Ammon's horn (tissue), 1 donor: ENCODE results near the gene LAIR2.
"Not testable (repeated sequence)": the region's sequence is repeated elsewhere in the genome, so short reads cannot be mapped to it uniquely, and the experiment has no call there.

ENCODE experiments used
- DNase-seq: peaks from one replicate; pipeline ENCODE4 v3.0.0-alpha.2; 2016; ENCODE audit warnings: low spot score

LAIR2 gene

DNA sequence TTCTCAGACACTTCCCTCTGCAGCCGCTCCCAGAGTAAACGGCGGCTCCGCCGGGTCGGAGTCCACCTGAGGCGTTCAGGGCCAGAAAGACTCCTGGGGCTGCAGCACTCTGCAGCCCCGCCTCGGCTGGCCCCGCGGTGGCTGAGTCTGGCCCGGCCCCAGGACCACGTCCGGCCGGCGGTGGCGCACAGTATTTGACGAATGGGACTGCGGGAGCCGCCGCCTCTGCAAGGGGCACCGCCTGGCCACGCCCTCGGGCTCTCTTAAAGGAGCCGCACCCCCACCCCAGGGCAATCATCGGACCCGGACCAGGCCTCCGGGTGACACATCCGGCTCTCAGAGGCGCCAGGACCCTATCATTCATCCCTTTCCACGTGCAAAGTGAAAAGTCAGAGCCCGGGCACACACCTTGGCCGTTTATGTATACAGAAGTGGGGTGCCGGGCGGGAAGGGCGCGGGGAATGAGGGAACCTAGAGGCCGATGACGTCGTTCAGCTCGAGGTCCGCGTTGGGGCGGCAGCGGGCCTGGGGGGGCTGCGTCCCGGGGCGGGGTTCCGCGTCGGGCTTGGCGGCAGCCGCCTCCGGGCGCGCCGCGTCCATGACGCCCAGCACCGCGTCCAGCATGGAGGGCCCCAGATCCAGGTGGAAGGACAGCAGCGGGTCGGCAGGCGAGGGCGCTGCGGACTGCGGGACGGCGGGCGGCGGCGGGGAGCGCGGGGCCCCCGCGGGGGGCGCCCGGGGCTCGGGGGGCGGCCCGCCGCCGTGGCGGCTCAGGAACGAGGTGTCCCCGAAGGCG, 37.8 kb upstream of the LAIR2 start:
- DNase-seq: peak; percentile 91

DNA sequence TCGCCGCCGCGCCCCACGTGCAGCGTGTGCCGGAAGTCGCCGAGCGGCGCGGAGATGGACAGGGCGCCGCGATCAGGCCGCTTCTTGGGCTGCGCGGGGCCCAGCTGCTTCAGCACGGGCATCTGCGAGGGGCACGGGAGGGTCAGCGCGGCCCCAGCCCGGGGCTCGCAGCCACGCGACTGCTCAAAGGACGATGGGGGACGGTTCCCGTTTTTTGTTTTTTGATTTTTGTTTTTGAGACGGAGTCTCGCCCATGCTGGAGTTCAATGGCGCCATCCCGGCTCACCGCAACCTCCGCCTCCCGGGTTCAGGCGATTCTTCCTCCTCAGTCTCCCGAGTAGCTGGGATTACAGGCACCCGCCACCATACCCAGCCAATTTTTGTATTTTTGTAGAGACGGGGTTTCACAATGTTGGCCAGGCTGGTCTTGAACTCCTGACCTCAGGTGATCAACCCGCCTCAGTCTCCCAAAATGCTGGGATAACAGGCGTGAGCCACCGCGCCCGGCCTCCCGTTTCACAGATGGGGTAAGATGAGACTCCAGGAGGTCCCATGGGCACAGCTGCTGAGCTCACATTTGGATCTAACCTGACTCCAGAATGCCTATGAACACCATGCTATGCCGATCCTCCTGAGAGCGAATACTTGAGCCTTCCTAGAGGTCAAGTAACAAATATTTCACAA, 37.1 kb upstream of the LAIR2 start:
- DNase-seq: no peak

DNA sequence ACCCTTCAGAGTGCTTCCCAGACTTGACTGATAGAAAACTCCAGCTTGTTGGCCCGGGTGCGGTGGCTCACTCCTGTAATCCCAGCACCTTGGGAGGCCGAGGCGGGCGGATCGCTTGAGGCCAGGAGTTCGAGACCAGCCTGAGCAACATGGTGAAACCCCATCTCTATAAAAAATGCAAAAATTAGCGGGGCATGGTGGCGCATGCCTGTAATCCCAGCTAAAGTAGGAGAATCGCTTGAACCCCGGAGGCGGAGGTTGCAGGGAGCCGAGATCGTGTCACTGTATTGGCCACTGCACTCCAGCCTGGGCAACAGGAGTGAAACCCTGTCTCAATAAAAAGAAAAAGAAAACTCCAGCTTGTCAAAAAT, 36.5 kb upstream of the LAIR2 start:
- not testable (repeated sequence) for DNase-seq

DNA sequence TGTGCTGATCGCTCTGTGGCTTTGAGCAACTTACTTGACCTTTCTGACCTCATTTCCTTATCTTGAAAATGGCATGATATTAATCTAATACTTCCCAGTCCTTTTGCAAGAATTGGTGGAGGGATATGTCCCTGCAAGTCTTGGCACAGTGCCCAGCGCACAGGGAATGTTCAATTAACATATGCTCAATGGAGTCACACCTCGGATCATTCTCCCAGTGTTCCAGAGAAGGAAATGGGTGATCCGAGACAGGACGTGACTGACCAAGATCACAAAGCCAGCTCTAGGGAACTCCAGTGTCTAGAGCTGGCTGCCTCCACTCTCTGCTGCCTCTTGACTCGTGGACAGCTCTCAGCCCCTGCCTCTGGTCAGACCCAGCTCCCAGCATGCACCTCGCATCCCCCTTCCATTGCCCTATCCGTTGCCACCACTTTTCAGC, 33.1 kb upstream of the LAIR2 start:
- DNase-seq: no peak

DNA sequence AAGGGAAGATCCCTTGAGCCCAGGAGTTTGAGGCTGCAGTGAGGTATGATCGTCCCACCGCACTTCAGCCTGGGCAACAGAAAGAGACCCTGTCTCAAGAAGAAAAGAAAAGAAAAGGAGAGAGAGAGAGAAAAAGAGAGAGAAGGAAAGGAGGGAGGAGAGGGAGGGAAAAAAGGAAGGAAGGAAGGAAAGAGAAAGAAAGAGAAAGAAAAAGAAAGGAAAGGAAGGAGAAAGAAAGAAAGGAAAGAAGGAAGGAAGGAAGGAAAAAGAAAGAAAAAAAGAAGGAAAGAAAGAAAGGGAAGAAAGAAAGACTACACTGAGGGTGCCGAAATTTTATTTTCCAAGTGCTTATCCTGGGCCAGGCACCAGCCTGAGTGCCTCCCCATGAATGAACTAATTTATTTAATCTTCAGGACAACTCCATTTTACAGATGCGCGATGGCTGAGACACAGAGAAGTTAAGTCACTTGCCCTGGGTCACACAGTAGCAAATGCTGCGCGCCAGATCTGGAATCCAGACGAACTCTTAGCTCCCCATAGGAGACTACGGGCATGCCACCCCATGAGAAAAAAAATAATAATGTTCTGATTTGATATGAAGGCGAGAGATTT, 32.2 kb upstream of the LAIR2 start:
- DNase-seq: no peak

DNA sequence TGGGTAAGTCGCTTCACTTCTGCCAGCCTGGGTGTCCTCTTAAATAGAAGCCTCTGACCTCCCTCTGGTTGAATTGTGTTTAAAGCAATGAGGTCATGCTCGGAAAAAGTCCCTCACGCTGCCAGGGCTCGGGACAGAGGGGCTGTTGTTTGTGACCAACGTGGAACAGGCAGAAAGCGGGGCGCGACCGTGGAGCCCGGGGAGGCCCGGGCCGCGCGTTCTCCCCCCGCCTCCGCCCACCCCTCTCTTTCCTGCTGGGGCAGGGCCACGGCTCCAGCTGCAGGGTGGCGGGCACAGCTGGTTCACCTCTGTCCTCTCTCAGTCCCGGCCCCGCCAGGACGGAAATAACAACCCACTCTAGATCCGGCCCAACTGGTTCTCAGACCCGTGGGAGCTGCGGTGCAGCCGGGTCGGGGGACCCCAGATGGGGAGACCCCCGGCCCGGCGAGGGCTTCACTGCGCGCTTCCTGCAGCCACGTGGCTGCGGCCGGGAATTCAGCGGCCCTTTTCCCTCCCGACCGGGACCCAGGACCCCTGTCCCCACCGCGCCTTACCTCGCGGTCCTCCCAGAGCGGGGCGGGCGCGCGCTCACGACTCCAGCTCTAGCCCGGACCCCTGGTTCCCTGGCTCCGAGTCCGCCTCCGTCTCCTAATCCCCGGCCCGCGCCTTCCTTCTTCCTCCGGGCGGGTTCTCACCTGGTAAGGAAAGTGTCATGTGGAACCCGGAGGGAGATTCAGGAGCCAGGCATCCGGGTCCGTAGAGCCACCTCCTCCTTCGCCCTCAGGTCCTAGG, 31.4 kb upstream of the LAIR2 start:
- peak; percentile 61 for DNase-seq

DNA sequence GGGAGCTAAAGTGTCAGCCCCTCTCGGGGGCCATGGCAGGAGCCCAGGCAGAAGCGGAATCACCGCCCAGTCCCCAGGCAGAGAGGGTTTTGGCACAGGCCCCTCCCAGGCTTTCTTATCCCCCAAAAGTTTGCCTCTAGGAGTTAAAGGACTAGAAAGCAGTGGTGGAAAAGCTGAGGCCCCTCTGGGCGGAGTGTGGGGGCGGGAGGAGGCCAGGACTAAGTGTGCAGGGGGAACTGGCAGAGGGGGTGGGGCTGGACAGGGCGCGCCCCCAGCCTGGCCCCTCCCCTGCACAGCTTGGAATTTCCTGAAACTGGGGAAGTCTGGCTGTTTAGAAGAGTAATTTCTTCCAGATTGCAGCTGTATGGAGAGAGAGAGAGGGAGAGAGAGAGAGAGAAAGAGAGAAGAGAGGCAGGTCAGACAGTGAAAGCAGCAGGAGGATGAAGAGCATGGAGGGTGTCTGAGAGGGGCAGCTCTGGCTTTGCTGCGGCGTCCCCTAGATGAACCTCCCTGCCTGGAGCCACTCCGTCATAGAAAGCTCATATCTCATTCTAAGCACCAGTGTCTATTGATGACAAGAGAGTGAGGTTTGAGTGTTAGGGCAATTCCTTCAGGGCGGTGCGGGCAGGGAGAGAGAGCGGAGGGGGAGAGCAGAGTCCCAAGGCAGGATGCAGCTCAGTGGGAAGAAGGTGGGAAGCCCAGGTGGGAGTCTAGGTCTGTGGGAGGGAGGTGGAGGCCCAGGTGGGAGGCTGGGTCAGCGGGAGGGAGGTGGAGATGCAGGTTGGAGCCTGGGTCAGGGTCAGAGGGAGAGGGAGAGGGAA, 29.4 kb upstream of the LAIR2 start, which contains the start of gene CDC42EP5:
Gene CDC42EP5, minus strand, starts transcription at position 226 of the 821 bp plus-strand sequence. CDS start 7,749 bp downstream, outside the sequence.
- no peak for DNase-seq

DNA sequence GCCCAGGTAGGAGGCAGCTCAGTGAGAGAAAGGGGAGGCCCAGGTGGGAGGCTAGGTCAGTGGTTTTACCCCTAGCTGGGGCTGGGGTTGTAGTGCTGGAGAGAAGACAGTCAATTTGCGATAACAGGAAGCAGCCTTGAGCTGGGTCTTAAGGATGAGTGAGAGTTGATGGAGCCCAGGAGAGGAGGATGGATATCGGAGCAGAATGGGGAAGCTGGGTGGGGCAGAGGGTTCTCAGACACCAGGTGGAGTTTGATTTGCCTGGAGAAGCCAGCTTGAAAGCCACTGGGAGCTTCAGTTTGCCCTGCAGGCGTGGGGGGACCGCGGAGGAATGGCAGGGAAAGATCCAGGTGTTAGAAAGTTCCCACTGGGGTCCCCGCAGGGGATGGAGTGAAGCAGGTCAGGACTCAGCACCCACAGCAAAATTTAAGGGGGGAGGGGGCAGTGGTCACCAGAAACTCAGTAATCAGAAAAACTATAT, 28.7 kb upstream of the LAIR2 start:
- DNase-seq: no peak

DNA sequence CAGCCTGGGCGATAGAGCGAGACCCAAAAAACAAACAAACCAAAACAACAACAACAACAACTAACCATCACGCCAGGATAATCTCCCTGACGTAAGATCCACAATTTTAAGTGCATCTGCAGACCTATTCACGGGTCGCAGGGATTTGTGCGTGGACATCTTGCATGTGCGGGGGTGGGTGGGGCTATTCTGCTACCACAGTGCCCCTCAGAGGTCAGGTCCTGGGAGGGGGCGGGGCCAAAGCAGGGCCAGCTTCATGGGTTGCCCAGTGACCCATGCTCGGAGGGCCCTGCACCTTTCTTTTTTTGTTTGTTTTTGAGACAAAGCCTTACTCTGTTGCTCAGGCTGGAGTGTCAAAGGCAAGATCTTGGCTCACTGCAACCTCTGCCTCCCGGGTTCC, 26.9 kb upstream of the LAIR2 start:
- DNase-seq: no peak

DNA sequence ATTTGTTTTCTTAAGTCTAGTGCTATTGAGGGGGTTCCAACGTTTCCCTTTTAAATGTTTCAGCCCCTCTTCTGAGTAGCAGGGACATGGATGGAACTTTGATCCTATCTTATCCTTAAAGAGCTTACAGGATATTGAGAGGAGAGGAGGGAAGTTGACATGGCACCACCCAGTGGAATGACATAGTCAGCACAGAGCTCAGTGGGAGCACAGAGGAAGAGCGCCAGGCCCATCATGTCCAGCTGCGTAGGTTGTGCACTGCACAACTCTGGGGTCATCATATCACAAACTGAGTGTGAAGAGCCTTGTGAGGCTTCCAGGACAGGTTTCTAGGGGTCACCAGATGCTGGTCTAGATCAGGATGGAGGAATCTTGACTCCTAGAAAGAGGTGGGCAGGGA, 25.0 kb upstream of the LAIR2 start:
- no peak for DNase-seq

DNA sequence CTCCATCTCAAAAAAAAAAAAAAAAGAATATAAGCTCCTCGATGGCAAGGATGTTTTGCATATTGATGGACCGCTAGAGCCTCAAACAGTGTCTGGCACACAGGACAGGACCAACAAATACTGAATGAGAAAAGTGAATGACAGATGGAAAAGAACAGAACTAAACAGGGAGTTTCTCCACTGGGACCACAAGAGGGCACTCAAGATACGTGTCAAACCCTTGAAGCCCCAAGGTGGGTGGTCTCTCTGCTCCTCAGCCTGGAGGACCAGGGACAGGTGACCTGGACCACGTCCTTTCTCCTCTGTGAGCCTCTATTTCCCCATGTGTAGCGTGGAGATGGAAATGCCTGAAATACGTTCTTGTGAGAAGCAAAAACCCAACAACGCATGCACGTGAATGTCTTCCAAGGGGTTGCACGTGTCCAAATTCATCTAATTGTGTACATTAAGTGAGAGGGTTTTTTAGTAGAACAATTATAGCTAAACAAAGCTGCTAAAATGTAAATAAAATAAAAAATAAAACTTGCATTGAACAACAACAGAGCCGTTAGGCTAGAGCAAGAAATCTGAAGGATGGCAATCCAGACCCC, 23.9 kb upstream of the LAIR2 start:
- DNase-seq: peak; percentile 69

DNA sequence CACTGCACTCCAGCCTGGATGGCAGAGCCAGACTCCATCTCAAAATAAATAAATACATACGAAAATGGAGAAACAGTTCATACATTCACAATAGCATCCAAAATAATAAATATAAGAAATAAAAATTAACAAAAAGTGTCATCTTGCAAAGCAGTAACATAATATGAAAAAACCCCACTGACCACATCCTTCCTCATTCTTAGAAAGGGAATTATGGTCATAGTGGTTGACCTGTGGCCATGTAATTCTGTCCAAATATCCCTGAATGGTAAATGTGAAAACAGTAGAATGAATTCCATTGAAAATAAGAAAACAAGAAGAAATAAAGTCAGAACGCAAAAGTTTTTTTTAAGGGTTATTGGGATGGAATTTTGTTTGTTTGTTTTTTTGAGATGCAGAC, 22.6 kb upstream of the LAIR2 start:
- DNase-seq: no peak

DNA sequence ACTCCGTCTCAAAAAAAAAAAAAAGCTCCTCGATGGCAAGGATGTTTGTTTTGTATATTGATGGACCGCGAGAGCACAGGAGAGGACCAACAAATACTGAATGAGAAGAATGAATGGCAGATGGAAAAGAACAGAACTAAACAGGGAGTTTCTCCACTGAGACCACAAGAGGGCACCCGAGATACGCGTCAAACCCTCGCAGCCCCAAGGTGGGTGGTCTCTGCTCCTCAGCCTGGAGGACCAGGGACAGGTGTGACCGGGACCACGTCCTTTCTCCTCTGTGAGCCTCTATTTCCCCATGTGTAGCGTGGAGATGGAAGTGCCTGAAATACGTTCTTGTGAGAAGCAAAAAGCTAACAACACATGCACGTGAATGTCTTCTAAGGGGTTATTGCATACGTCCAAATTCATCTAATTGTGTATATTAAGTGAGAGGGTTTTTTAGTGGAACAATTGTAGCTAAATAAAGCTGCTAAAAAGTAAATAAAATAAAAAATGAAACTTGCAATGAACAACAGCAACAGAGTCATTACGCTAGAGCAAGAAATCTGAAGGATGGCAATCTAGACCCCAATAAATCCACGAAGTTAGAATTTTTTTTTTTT, 21.2 kb upstream of the LAIR2 start:
- peak; percentile 71 for DNase-seq

DNA sequence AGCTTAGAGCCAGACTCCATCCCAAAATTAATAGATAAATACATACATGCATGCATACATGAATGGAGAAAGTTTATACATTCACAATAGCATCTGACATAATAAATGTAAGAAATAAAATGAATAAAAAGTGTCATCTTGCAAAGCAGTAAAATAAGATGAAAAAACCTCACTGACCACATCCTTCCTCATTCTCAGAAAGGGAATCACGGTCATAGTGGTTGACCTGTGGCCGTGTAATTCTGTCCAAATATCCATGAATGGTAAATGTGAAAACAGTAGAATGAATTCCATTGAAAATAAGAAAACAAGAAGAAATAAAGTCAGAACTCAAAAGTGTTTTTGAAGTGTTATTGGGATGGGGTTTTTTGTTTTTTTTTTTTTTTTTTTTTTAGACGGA, 19.7 kb upstream of the LAIR2 start:
- no peak for DNase-seq

DNA sequence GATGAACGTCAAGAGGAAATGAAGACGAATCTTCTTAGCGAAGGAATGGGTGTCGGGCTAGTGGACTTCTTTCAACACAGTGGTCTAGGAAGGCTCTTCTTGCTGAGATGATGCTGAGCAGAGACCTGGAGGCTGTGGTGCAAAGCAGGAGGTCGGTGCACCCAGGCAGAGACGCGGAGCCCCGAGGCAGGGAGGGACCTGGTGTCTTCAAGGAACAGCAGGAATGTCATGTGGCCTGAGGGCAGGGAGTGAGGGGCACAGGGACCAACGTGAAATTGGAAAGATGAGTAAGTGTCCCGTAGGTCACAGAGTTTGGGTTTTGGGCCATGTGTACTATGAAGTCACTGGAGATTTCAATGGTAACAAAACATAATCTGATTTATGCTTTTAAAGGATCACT, 18.2 kb upstream of the LAIR2 start:
- no peak for DNase-seq

DNA sequence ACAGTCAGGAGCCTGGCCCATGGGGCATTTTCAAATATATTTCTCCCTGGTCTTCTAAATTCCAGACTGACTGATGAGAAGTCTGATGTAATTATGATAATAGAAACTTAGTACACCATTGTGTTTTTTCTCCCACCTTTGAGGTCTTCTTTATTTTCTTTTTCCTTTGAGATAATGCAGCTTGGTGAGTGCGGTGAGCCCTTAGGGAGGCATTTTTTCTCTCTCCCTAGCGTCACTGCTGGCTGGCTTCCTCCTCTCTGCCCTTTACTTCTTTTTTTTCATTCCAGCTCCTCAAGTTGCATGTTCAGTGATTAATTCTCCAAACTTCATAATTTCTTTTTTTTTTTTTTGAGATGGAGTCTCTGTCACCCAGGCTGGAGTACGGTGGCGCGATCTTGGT, 16.8 kb upstream of the LAIR2 start:
- DNase-seq: no peak

DNA sequence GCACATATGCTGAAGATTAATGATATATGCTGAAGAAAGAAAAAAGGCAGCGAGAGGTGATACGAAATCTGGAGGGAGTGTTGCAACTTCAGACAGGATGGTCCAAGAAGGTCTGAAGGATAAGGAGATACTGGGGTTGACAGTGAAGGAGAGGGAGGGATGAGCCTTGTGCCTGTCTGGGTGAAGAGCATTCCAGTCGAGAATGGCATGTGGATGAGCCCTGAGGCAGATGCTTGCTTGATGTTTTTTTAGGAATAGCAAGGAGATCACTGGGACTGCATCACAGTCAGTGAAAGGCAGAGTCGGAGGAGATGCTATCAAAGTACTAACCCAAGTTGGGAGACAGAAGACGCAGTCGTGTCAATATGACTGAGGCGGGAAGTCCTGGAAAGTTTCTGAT, 13.3 kb upstream of the LAIR2 start:
- no peak for DNase-seq

DNA sequence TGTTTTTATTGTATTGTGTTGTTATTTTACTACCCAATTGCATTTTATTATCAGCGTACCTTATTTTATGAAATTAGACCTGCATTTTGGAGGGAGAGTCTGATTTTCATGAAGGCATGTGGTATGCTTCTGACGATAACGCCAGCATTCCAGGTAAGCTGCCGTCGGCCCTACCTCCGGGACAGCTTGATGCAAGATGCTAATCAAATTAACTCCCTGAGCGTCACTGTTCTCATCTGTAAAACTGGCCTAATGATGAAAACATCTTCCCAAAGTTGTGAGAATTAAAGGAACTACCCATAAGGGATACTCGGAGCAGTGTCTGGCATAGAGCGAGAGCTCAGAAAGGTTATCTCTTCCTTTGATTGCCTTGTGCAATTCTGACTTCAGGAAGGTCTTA, 12.9 kb upstream of the LAIR2 start:
- no peak for DNase-seq

DNA sequence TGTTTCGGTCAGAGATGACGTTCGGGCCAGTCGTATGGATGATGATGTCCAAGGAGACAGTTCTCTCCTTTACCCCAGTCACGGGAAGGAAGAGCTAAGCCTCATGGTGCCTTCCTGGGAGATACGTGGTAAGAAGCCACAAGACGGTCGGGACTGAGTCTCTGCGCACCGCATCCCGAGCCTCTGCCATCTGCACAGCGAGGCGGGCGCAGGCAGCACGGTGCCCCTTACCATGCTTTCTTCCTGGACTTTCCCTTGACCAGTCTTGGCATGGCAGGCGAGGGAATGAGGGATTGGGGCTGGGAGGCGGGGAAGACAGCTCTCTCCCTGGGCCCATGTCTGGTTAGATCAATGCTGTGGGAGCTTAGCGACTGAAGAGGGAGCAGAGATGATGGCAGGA, 10.1 kb upstream of the LAIR2 start:
- DNase-seq: no peak

DNA sequence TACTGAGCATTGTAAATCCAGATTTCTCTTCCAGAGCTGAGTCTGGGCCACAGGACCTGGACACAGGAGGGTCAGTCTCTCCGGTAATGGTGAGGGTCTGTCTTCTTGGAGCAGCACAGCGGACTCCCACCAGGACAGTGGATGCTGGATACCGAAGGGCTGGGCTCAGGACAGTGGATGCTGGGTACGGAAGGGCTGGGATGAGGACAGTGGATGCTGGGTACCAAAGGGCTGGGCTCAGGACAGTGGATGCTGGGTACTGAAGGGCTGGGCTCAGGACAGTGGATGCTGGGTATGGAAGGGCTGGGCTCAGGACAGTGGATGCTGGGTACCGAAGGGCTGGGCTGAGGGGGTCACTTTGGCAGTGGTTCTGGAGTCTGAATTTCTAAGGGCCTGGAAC, 9.6 kb upstream of the LAIR2 start:
- DNase-seq: not testable (repeated sequence)
